HepG2 (cell line): ENCODE measurements around the gene TUBB2B. TPM values are rescaled to one million over a fixed set of nuclear protein-coding genes. Genes with fewer than 3 reads are reported as not detected.

Experiments
- FOXO1 ChIP-seq: sonication (generic); formaldehyde crosslinking; IDR thresholded peaks from 2 replicates; pipeline ENCODE4 v1.4.0; 2020; ENCODE audit warnings: missing genetic modification reagents
- POLR2A ChIP-seq, 2 experiments: IDR thresholded peaks; 2 replicates each; pipeline ENCODE4 v1.6.1; 2011; ENCODE audit warnings: low read depth in 2 of 2, low read length in 2 of 2, mild to moderate bottlenecking in 1 of 2, moderate library complexity in 1 of 2; ENCODE audit not compliant: insufficient read depth in 1 of 2
- SP5 ChIP-seq: IDR thresholded peaks from 2 replicates; pipeline ENCODE4 v1.6.1; 2016; ENCODE audit warnings: low read depth, borderline replicate concordance
- SPEN ChIP-seq: sonication (generic); formaldehyde crosslinking; IDR thresholded peaks from 2 replicates; pipeline ENCODE4 v1.5.1; 2020; ENCODE audit warnings: low read depth, mild to moderate bottlenecking, missing genetic modification reagents
- ZNF232 ChIP-seq: sonication (generic); formaldehyde crosslinking; IDR thresholded peaks from 2 replicates; pipeline ENCODE4 v1.4.0; 2020; ENCODE audit warnings: missing genetic modification reagents, borderline replicate concordance
- ZNF564 ChIP-seq: sonication (generic); formaldehyde crosslinking; IDR thresholded peaks from 2 replicates; pipeline ENCODE4 v1.8.1; 2023; ENCODE audit warnings: mild to moderate bottlenecking, missing genetic modification reagents
- ZNF598 ChIP-seq: sonication (generic); formaldehyde crosslinking; IDR thresholded peaks from 2 replicates; pipeline ENCODE4 v1.5.1; 2020; ENCODE audit warnings: mild to moderate bottlenecking, missing genetic modification reagents, borderline replicate concordance
- polyA plus RNA-seq, 8 experiments: library from polyadenylated mRNA; depleted of rRNA in 3 of 8; stranded (reverse) in 7 of 8; unstranded in 1 of 8; fragments of >200 nt; fragmentation: Illumina TruSeq in 4 of 8; extraction: Trizol in 4 of 8; gene quantifications; 2 replicates each; pipeline versions ENCODE4 v1.2.1 to v1.2.3, GENCODE V29; 2011 to 2016; ENCODE audit warnings: low read depth in 4 of 8, missing spikeins in 1 of 8, mixed read lengths in 1 of 8; ENCODE audit not compliant: insufficient read depth in 1 of 8
- total RNA-seq, 5 experiments: library from RNA; depleted of rRNA; stranded (reverse); fragments of >200 nt; fragmentation: Illumina TruSeq; extraction: Trizol; gene quantifications; 2 replicates each; pipeline ENCODE4 v1.2.3, GENCODE V29; 2016; ENCODE audit warnings: low read depth in 1 of 5
- TF ChIP-seq, protein P1 (sequence below): sonication (generic); formaldehyde crosslinking; IDR thresholded peaks from 2 replicates; pipeline ENCODE4 v1.4.0; 2020; ENCODE audit warnings: mild to moderate bottlenecking, missing genetic modification reagents
- TF ChIP-seq, protein P2 (sequence below): sonication (generic); formaldehyde crosslinking; conservative IDR thresholded peaks from 2 replicates; pipeline ENCODE4 v1.4.0; 2020; ENCODE audit warnings: mild to moderate bottlenecking, missing genetic modification reagents, moderate library complexity
- TF ChIP-seq, protein P3 (sequence below): sonication (generic); formaldehyde crosslinking; IDR thresholded peaks from 2 replicates; pipeline ENCODE4 v1.4.0; 2020; ENCODE audit warnings: mild to moderate bottlenecking, missing genetic modification reagents

Gene TUBB2B
- total and polyA plus RNA-seq, 2 of the 13 experiments (the other 11 are each of a cell fraction or from before 2014, with no cell fraction given), result 10.3 to 23.6 TPM

DNA sequence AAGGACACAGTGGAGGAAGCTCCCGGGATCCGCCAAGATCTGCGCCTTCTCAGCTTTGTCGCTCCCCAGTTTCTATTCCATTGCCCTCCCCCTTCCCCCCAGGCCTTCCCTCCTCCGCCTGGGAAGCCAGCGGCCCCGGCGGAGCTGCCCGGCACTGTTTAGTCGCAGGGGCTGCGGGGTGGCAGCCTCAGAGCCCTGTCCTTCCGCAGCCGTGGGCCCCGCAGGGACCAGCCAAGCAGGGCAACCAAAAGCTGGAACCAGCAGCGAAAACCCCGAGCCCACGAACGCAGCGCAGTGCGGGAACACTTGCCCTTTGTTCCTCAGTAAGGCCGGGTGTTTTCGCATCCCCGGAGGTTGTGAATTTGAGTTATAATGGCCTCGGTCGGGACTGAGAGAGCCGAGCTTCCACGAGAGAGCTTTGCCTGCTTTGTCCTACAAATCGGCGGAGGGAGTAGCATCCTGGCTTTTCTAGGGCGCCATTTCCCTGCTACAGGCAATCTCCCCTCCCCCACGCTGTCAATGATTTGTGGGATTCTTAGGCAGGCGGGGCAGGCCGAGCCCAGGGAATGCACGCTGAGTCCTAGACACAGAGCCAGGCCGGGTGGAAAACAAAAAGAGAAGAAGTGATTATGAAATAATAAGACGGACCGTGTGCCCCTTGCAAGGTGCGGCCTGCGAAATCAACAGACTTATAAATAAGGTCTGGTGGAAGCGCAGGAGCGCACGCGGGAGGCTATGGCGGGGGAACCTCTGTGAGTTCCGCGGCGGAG lies 4.0 kb upstream of the TUBB2B start (continued):
- TF ChIP-seq, protein P1, sequence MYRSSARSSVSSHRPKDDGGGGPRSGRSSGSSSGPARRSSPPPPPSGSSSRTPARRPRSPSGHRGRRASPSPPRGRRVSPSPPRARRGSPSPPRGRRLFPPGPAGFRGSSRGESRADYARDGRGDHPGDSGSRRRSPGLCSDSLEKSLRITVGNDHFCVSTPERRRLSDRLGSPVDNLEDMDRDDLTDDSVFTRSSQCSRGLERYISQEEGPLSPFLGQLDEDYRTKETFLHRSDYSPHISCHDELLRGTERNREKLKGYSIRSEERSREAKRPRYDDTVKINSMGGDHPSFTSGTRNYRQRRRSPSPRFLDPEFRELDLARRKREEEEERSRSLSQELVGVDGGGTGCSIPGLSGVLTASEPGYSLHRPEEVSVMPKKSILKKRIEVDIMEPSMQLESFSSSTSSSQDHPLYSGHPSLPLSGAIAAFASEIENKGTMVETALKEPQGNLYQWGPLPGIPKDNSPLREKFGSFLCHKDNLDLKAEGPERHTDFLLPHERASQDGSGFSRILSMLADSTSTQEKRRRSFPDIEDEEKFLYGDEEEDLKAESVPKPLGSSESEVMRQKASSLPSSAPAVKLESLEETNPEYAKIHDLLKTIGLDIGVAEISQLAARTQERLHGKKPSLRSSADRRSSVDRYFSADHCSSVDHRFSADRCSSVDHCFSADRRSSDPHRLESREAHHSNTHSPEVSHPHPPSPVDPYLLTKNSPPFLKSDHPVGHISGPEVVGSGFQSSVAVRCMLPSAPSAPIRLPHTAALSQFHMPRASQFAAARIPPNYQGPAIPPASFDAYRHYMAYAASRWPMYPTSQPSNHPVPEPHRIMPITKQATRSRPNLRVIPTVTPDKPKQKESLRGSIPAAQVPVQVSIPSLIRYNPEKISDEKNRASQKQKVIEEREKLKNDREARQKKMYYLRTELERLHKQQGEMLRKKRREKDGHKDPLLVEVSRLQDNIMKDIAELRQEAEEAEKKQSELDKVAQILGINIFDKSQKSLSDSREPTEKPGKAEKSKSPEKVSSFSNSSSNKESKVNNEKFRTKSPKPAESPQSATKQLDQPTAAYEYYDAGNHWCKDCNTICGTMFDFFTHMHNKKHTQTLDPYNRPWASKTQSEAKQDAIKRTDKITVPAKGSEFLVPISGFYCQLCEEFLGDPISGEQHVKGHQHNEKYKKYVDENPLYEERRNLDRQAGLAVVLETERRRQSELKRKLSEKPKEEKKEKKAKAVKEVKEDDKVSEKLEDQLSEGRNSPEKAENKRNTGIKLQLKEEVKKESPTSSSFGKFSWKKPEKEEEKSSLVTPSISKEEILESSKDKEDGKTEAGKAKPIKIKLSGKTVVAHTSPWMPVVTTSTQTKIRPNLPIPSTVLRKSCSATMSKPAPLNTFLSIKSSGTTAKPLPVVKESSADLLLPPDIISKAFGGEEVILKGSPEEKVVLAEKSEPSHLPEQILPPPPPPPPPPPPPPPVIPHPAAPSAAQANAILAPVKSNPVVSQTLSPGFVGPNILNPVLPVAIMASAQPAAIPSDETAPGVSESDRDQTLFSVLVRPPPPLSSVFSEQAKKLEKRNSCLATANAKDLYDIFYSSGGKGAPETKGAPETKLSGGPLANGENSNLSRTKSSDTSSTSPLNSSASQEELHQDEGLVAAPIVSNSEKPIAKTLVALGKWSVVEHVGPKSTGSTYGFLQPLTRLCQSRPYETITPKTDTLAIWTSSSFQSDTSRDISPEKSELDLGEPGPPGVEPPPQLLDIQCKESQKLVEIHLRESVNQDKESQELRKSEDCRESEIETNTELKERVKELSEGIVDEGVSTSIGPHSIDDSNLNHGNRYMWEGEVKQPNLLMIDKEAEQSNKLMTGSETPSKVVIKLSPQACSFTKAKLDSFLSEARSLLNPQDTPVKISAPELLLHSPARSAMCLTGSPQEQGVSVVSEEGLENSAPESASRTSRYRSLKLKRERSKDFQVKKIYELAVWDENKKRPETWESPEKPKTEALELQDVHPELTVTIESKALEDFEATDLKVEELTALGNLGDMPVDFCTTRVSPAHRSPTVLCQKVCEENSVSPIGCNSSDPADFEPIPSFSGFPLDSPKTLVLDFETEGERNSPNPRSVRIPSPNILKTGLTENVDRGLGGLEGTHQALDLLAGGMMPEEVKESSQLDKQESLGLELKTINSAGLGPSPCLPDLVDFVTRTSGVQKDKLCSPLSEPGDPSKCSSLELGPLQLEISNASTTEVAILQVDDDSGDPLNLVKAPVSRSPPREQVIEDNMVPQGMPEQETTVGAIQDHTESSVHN, result peak; percentile 20; the same call in 1 of the 2 replicates
- TF ChIP-seq ZNF598 (CRISPR knock-in tag) (0 out of 2 replicates have a peak, but pooled peaks have one; percentile 43), ZNF232 (peak; percentile 38; the same call in 1 of the 2 replicates), SPEN (CRISPR knock-in tag) (no peak), POLR2A (IDR thresholded peaks at IDR 0.05; ENCODE audit: insufficient read depth in 1 of 2, low read depth in 2 of 2, low read length in 2 of 2) (peak in 1 of 2 experiments; percentile 51; a peak in 2 of 4 replicates), FOXO1 (CRISPR knock-in tag) (0 out of 2 replicates have a peak, but pooled peaks have one; percentile 4), ZNF564 (no peak), SP5 (CRISPR knock-in tag) (peak; percentile 63; the same call in 1 of the 2 replicates)
- TF ChIP-seq, protein P2, sequence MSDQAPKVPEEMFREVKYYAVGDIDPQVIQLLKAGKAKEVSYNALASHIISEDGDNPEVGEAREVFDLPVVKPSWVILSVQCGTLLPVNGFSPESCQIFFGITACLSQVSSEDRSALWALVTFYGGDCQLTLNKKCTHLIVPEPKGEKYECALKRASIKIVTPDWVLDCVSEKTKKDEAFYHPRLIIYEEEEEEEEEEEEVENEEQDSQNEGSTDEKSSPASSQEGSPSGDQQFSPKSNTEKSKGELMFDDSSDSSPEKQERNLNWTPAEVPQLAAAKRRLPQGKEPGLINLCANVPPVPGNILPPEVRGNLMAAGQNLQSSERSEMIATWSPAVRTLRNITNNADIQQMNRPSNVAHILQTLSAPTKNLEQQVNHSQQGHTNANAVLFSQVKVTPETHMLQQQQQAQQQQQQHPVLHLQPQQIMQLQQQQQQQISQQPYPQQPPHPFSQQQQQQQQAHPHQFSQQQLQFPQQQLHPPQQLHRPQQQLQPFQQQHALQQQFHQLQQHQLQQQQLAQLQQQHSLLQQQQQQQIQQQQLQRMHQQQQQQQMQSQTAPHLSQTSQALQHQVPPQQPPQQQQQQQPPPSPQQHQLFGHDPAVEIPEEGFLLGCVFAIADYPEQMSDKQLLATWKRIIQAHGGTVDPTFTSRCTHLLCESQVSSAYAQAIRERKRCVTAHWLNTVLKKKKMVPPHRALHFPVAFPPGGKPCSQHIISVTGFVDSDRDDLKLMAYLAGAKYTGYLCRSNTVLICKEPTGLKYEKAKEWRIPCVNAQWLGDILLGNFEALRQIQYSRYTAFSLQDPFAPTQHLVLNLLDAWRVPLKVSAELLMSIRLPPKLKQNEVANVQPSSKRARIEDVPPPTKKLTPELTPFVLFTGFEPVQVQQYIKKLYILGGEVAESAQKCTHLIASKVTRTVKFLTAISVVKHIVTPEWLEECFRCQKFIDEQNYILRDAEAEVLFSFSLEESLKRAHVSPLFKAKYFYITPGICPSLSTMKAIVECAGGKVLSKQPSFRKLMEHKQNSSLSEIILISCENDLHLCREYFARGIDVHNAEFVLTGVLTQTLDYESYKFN, result peak; percentile 70
- TF ChIP-seq, protein P3, sequence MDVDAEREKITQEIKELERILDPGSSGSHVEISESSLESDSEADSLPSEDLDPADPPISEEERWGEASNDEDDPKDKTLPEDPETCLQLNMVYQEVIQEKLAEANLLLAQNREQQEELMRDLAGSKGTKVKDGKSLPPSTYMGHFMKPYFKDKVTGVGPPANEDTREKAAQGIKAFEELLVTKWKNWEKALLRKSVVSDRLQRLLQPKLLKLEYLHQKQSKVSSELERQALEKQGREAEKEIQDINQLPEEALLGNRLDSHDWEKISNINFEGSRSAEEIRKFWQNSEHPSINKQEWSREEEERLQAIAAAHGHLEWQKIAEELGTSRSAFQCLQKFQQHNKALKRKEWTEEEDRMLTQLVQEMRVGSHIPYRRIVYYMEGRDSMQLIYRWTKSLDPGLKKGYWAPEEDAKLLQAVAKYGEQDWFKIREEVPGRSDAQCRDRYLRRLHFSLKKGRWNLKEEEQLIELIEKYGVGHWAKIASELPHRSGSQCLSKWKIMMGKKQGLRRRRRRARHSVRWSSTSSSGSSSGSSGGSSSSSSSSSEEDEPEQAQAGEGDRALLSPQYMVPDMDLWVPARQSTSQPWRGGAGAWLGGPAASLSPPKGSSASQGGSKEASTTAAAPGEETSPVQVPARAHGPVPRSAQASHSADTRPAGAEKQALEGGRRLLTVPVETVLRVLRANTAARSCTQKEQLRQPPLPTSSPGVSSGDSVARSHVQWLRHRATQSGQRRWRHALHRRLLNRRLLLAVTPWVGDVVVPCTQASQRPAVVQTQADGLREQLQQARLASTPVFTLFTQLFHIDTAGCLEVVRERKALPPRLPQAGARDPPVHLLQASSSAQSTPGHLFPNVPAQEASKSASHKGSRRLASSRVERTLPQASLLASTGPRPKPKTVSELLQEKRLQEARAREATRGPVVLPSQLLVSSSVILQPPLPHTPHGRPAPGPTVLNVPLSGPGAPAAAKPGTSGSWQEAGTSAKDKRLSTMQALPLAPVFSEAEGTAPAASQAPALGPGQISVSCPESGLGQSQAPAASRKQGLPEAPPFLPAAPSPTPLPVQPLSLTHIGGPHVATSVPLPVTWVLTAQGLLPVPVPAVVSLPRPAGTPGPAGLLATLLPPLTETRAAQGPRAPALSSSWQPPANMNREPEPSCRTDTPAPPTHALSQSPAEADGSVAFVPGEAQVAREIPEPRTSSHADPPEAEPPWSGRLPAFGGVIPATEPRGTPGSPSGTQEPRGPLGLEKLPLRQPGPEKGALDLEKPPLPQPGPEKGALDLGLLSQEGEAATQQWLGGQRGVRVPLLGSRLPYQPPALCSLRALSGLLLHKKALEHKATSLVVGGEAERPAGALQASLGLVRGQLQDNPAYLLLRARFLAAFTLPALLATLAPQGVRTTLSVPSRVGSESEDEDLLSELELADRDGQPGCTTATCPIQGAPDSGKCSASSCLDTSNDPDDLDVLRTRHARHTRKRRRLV (CRISPR knock-in tag), result 0 out of 2 replicates have a peak, but pooled peaks have one; percentile 52
